Suprapubic skin (tissue), 4 donors: ENCODE results near the gene MAP3K20. TPM values are rescaled to one million over a fixed set of nuclear protein-coding genes. Genes with fewer than 3 reads are reported as not detected.

ENCODE experiments used
- DNase-seq, 2 donors: peaks; one replicate each; pipeline ENCODE4 v3.0.0-alpha.2; 2019; ENCODE audit warnings: low spot score in 2 of 2
- H3K27ac ChIP-seq: fragments of 200-600 bp; sonication (generic); one replicate; pipeline ENCODE4 v1.5.1; 2019
- H3K27me3 ChIP-seq: fragments of 200-600 bp; sonication (generic); one replicate; pipeline ENCODE4 v1.5.1; 2019
- H3K36me3 ChIP-seq: fragments of 200-600 bp; sonication (generic); one replicate; pipeline ENCODE4 v1.5.1; 2019
- H3K4me1 ChIP-seq: fragments of 200-600 bp; sonication (generic); one replicate; pipeline ENCODE4 v1.5.1; 2019
- H3K4me3 ChIP-seq: fragments of 200-600 bp; sonication (generic); one replicate; pipeline ENCODE4 v1.5.1; 2019; ENCODE audit warnings: mild to moderate bottlenecking
- H3K9me3 ChIP-seq: fragments of 200-600 bp; sonication (generic); one replicate; pipeline ENCODE4 v1.5.1; 2019
- EP300 ChIP-seq: sonication (generic); formaldehyde crosslinking; IDR thresholded peaks from one replicate; pipeline ENCODE4 v1.6.1; 2017; ENCODE audit warnings: antibody characterized with exemption
- POLR2A ChIP-seq, 2 donors: fragments of 450-650 bp; IDR thresholded peaks; one replicate each; pipeline ENCODE4 v1.6.1; 2017; ENCODE audit warnings: antibody characterized with exemption in 2 of 2, mild to moderate bottlenecking in 2 of 2, moderate library complexity in 2 of 2
- POLR2AphosphoS5 ChIP-seq, 3 donors: sonication (generic); formaldehyde crosslinking; IDR thresholded peaks; one replicate each; pipeline ENCODE4 v1.6.1; 2017; ENCODE audit warnings: antibody characterized with exemption in 3 of 3
- WGBS: methylation state at CpG from one replicate; pipeline ENCODE4 v1.1.5; 2018; 5-methylcytosine and 5-hydroxymethylcytosine counted together
- total RNA-seq, 4 donors: library from RNA; depleted of rRNA; stranded (reverse); fragments of >200 nt; gene quantifications; one replicate each; pipeline ENCODE4 v1.1.0, GENCODE V29; 2016
- TF ChIP-seq, protein P1 (sequence below), 2 donors: fragments of 200-600 bp in 1 of 2; fragments of 450-650 bp in 1 of 2; sonication (generic) in 1 of 2; IDR thresholded peaks; one replicate each; pipeline ENCODE4 v1.5.1; 2016 to 2019; ENCODE audit warnings: antibody characterized with exemption in 2 of 2, mild to moderate bottlenecking in 1 of 2, moderate library complexity in 1 of 2

MAP3K20 gene
- total RNA-seq, 4 donors from 2014 or later = 26.2 to 40.3 (median 33.6) TPM

GRCh38 chr2:173223871-173224270 lies 148.2 kb downstream of the MAP3K20 start:
- Histone ChIP-seq H3K9me3 (no peaks in the 10 kb centered on the region), H3K27me3 (no peaks in the 10 kb centered on the region), H3K36me3 (no peaks in the 10 kb centered on the region), H3K4me3 (no peak overlapping the region), H3K4me1 (peaks cover under 1% of the 10 kb centered on the region), H3K27ac (no peak overlapping the region)
- TF ChIP-seq EP300 (no peak), POLR2AphosphoS5 (IDR thresholded peaks at IDR 0.05) (no peak), POLR2A (IDR thresholded peaks at IDR 0.05) (no peak)
- TF ChIP-seq, protein P1, sequence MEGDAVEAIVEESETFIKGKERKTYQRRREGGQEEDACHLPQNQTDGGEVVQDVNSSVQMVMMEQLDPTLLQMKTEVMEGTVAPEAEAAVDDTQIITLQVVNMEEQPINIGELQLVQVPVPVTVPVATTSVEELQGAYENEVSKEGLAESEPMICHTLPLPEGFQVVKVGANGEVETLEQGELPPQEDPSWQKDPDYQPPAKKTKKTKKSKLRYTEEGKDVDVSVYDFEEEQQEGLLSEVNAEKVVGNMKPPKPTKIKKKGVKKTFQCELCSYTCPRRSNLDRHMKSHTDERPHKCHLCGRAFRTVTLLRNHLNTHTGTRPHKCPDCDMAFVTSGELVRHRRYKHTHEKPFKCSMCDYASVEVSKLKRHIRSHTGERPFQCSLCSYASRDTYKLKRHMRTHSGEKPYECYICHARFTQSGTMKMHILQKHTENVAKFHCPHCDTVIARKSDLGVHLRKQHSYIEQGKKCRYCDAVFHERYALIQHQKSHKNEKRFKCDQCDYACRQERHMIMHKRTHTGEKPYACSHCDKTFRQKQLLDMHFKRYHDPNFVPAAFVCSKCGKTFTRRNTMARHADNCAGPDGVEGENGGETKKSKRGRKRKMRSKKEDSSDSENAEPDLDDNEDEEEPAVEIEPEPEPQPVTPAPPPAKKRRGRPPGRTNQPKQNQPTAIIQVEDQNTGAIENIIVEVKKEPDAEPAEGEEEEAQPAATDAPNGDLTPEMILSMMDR (IDR thresholded peaks at IDR 0.05) = no peak
- no peak for DNase-seq
- 88% methylated on average over 2 of the region's 2 CpGs for WGBS

GRCh38 chr2:173226899-173227698 lies 151.5 kb downstream of the MAP3K20 start:
- H3K27ac ChIP-seq = no peak overlapping the region
- H3K36me3 ChIP-seq = no peaks in the 10 kb centered on the region
- 80% methylated on average over 7 of the region's 7 CpGs for WGBS
- no peak overlapping the region for H3K4me3 ChIP-seq
- no peak for DNase-seq
- no peaks in the 10 kb centered on the region for H3K9me3 ChIP-seq
- TF ChIP-seq, protein P1 (IDR thresholded peaks at IDR 0.05) = no peak
- no peak for TF ChIP-seq POLR2AphosphoS5 (IDR thresholded peaks at IDR 0.05)
- no peak for TF ChIP-seq EP300
- TF ChIP-seq POLR2A (IDR thresholded peaks at IDR 0.05) = no peak
- H3K4me1 ChIP-seq = no peaks in the 10 kb centered on the region
- no peaks in the 10 kb centered on the region for H3K27me3 ChIP-seq

- no peak overlapping the region for H3K27ac ChIP-seq
- H3K4me3 ChIP-seq = no peak overlapping the region
- H3K36me3 ChIP-seq = peaks cover 12% of the 10 kb centered on the region
- H3K9me3 ChIP-seq = no peaks in the 10 kb centered on the region
- WGBS = 66% methylated on average over 2 of the region's 2 CpGs
- no peaks in the 10 kb centered on the region for H3K27me3 ChIP-seq
- no peak for DNase-seq
- TF ChIP-seq POLR2A (IDR thresholded peaks at IDR 0.05) = no peak
- TF ChIP-seq, protein P1 (IDR thresholded peaks at IDR 0.05) = no peak
- no peak for TF ChIP-seq EP300
- no peak for TF ChIP-seq POLR2AphosphoS5 (IDR thresholded peaks at IDR 0.05)
- no peaks in the 10 kb centered on the region for H3K4me1 ChIP-seq
Observed at GRCh38 chr2:173229086-173229485, 153.4 kb downstream of the MAP3K20 start.

DNA sequence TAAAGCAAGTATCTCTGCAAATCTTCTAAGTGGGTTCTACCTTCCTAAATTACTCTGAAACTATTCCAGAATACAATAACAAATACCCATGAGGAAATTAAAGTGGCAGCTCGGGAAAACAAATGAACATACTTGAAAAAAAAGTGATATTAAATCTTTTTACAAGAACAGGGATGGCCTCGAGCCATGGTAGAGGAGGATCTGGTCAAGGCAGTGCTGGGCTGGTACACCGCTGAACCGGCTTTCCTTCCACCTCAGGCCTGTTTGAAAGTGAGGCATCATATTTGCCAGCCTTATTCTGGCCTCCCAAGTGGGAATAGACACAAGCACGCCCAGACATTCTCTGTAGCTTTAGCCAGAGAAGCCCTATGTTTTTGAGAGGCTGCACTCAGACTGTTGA lies 154.5 kb downstream of the MAP3K20 start:
- peaks cover 17% of the 10 kb centered on the region for H3K36me3 ChIP-seq
- H3K27me3 ChIP-seq = no peaks in the 10 kb centered on the region
- DNase-seq = no peak
- TF ChIP-seq EP300 (no peak), POLR2AphosphoS5 (IDR thresholded peaks at IDR 0.05) (no peak), POLR2A (IDR thresholded peaks at IDR 0.05) (no peak)
- TF ChIP-seq, protein P1 (IDR thresholded peaks at IDR 0.05) = no peak
- H3K27ac ChIP-seq = no peak overlapping the region
- no peaks in the 10 kb centered on the region for H3K4me1 ChIP-seq
- 94% methylated on average over 5 of the region's 5 CpGs for WGBS
- no peaks in the 10 kb centered on the region for H3K9me3 ChIP-seq
- no peak overlapping the region for H3K4me3 ChIP-seq

DNA sequence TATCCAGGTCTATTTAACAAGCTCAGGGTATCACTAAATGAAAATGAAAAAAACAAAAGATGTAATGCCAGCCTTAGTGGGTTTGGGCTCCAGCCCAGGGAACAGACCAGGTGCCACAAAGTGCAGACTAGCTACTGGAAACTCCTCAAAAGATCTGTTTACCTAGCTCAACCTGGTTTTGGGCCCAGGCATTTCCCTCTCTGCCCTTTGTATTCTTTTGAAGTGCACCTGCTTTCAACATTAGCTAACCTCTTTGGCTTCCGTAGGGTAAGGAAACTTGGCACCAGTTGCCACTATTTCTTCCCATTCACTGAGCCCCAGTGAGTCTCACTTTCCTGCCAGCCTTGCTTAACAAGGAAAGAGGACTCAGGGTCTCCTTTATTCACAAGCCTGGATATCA lies 155.4 kb downstream of the MAP3K20 start:
- TF ChIP-seq, protein P1 (IDR thresholded peaks at IDR 0.05) = no peak
- TF ChIP-seq POLR2A (IDR thresholded peaks at IDR 0.05) = no peak
- TF ChIP-seq EP300 = no peak
- TF ChIP-seq POLR2AphosphoS5 (IDR thresholded peaks at IDR 0.05) = no peak
- no peak for DNase-seq
- H3K4me3 ChIP-seq = no peak overlapping the region
- H3K4me1 ChIP-seq = no peaks in the 10 kb centered on the region
- H3K27ac ChIP-seq = no peak overlapping the region
- no peaks in the 10 kb centered on the region for H3K27me3 ChIP-seq
- 33% methylated on average over 1 of the region's 1 CpG for WGBS
- H3K9me3 ChIP-seq = no peaks in the 10 kb centered on the region
- peaks cover 18% of the 10 kb centered on the region for H3K36me3 ChIP-seq
